GM19025 (cell line): Measurements from ENCODE around the gene SFXN5.
A peak's percentile ranks its signal among the peaks of the same experiment; 100 is the strongest.

ENCODE experiments used
- ATAC-seq: cut with Tn5 transposase; IDR thresholded peaks from one replicate; pipeline ENCODE4 v1.9.1; 2021; ENCODE audit warnings: mild to moderate bottlenecking, low read depth, moderate library complexity; ENCODE audit not compliant: unreplicated experiment

The SFXN5 gene

DNA sequence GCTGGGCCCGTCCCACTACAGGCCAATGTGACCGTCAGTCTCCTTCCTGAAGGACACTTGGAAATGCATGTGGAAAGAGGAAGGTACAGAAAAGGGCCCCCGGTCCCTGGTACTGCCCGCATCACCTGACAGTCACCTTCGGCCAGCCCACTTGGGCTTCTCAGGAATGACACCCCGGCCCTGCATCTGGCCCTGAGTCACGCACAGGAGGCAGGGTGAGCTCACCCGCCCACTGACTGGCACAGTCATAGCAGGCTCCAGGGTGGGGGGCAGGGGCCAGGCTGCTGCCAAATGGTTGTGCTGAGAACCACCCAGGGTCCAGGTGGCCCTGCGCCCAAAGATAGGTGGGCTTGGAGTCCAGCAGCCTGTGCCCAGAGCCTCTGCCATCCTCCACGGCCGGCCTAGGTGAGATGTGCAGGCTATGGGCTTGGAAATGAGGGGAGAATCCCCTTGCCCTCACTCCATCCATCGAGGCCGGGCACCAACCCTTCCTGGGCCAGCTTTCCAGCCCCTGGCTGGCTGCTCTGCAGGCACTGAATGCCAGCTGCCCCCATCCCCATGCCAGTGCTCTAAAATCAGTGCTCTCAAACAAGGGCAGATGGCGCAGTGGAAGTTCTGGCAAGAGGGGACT lies 140.1 kb downstream of the SFXN5 start:
- no peak for ATAC-seq

DNA sequence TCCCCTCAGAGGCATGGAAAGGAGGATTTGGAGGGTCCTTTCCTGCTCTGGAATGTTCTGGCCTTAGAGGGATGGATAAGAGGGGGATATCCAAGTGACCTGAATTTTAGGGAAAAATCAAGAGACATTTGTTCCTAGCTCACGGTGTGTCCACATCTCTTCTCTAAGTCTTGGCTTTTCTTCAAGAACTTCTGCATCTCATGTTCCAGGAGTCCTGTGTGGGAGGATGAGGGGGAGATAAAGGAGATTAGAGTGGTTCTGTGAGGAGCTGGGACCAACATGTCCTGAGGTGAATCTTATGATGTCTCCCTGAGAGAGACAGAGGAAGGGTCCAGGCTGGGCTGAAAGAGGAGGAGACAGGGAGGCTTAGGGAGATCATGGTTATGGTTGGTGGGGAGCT lies 142.5 kb downstream of the SFXN5 start:
- no peak for ATAC-seq

DNA sequence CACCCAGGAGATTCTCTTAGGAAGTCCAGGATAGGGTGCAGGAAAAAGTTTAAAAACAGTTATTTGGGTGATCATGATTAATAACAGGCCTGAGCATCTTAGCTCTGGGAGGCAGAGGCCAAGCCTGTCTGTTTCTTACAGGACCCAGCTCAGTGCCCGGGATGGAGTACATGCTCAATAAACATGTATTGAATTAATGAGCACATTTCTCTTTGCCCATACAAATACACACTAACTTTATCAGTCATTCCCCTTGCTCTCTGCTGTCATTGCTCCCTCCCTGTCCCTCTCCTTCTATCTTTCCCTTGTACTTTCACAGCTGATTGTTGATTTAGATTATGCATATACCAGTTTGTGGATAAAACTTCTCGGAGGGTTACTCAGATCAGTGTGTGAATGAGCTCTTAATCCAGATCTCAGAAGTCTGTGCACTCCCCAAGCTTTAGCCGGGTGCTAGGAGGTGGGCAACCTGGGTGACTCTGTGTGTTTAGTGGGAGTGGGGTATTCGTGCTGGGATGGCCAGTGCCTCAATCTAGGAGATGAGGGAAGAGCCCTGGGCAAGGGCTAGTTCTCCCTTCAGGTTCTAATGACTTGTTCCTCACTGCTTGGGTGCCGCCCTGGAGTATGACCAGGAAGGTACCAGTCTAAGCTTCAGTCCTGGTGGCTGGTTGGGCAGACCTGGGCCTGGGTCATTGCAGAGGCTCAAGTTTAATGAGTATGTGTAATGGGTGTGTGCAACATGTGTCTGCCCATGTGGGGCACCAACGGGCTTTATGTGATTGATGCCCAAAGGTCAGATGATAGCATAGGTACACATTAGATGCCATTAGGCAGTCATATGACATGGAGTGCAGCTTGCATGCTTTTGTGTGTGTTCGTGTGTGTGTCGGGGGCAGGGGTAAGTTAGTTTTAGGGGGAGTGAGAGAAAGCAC lies 143.6 kb downstream of the SFXN5 start:
- no peak for ATAC-seq

DNA sequence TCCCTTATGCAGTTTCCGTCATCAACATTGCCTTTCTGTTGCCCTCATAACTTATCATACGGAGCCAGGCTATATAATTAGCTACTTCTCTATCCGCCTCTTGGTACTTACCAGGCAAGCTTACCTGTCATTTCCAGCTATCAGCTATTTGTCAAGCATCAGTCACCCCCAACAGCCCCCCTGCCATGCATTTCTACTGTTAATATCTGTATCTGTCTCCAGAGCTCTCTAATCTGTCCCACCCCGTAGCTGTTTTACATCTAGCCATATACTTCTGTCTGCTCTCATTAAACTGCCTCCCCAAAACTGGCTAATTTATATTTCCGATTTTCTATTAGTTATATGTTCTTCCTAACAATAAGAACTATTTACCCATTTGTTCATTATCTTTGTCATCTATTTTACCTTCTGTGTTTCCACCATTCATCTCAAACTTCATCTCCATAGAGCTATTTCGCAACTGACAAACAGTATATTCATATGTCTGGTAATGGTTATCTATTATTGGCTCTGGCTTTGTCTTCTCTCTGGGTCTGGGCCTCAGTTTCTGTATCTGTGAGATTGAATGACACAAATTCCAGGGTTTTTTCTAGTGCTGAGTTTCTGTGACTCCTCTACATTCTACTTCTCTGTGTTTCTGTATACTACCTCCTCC lies 144.6 kb downstream of the SFXN5 start:
- ATAC-seq = no peak

DNA sequence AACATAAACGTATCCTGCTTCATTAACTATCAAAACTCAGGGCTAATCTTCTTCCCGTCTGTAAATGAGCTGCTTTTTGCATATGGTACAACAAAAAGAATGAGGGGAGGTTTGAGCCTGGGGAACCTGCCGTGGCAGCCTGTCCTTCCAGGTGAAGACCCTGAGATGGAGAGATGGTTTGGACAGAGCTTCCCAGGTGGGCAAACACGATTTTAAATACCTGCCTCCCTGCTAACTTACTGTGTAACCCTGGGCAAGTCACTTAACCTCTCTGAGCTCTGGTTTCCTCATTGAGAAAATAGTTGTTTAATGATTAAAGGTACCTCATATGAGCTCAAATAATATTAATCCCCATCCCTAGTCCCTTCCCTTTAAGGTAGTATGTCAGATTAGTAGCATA lies 145.1 kb downstream of the SFXN5 start:
- no peak for ATAC-seq

GRCh38 chr2:72925328-72925943 lies 146.1 kb downstream of the SFXN5 start:
- no peak for ATAC-seq

GRCh38 chr2:72924353-72925240 lies 146.9 kb downstream of the SFXN5 start:
- ATAC-seq = no peak

DNA sequence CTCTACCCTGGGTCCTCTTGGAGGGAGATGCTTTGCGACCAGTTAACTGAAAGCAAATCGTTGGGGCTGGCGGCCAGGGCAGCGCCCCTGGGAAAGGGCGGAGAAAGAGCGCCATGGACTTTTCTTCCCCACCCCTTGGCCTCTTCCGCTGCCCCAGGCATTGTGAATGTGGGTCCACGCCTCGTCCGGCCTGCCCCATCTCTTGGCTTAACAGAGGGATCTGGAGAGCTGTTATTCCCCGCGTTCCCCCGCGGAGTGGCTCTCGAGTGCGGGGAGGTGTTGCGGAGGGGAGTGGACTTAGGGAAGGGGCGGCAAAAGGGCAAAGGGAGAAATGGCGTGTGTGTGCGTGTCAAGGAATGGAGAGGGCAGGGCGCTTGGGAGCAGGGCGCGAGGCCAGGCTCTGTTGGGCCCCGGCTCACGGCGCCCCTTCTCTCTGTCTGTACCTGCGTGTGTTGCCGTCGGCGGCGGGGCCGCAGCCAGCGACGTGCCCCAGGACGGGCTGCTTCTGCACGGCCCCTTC lies 147.6 kb downstream of the SFXN5 start:
- no peak for ATAC-seq

DNA sequence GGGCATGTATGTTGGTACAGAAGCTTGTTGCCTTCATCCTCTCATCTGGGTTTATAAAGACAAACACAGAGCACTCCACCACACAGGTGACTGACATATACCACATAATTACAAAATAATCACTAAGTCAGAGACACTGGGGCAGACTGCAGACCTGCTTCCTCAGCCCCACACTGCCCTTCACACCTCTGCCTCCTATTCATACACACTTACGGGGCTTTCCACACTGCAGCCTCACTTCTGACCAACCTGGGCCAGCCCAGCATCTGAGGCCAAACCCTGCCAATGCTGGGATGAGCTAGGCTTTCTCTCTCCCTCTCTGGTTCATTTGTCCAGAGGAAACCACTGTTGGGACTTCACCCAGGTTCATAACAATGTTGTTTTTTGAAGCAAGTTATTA lies 149.7 kb downstream of the SFXN5 start:
- no peak for ATAC-seq

DNA sequence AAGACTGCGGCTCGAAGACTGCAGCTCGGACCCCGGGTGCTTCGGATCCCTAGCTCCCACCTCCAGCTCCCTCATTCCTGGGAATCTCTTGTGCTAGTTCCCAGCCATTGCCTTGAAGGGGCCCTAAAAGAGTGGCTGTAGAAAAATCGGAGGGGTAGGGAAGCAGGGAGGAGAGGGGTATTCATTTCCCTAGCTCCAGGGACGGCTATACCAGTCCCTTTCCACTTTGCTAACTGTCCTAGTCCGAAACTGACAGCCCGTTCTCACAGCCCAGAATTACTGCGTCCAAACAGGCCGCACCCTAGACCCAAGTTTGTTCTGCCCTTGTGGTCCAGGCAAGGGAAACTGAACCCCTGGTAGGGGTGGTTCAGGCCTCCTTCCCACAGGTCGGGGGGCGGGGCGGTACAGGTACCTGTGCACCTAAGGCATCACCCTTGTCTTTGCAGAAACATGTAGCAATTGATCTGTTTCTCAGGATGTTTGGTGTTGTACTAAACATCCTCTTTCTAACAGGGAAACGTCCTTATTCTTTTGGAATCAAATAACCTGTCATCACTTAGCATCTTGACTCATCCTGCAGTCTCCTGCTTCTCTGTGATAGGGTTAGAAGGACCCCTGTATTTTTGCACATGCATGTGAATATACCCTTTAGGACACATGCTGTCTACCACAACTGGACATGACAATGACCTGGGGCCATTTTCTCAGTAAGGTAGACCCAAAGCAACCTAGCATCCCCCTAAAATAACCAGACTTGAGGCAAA lies 150.2 kb downstream of the SFXN5 start:
- no peak for ATAC-seq

GRCh38 chr2:72920318-72921087 lies 151.0 kb downstream of the SFXN5 start:
- no peak for ATAC-seq

DNA sequence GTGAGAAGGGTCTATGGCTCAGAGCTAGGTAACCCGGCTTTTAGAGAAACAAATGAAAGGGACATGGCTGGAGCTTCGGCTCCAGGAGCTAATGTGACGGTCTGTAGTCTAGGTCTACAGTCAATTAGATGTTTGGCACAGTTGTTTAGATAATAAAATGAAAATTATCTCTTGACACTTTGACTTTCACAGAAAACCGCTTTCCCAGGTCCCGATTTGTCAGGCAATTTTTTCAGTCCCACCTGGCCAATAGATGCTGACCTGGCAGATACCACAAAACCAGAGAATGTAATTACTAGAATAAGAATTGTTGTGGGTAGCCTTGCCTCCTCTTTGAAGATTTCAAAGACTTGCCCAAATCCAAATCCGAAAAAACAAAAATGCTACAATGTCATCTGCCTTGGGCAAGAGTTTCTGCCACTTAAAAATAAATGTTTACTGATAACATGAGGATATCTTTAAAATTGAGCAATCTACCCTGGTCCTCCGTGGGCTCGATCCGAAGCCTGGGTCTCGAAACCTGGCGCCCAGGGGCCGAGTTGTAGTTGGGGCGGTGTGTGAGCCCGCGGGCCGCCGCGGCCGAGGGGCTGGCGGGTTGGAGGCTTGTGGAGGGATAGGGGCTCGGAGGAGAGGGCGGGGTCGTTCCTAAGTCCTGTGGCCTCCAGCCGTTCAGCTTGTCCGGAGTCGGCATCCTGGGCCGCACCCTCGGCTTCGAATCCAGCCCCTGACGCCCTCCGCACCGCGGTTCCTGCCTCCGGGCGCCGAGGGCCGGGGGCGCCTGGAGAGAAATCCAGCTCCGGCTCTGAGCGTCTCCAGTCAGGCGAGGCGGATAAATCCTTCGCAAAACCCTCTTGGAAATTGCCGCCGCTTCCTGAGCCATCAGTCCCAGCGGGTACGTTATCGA lies 151.8 kb downstream of the SFXN5 start:
- ATAC-seq = no peak

- no peak for ATAC-seq
Measured at GRCh38 chr2:72917877-72918553, 153.5 kb downstream of the SFXN5 start.

GRCh38 chr2:72917138-72917876 lies 154.2 kb downstream of the SFXN5 start, which contains the start of gene EMX1:
TSS of gene EMX1 (plus strand) at chr2:72917519. CDS start at chr2:72917853, 334 bp downstream.
- peak; percentile 49 for ATAC-seq

- no peak for ATAC-seq
Measured at GRCh38 chr2:72916743-72917137, 154.8 kb downstream of the SFXN5 start.
